Kidney epithelial cell (primary cell): Measurements from ENCODE around the gene DBH. TPM values are rescaled to one million over a fixed set of nuclear protein-coding genes. Genes with fewer than 3 reads are reported as not detected.

Experiments used
- DNase-seq: peaks from one replicate; pipeline ENCODE4 v3.0.0-alpha.2; 2010; ENCODE audit warnings: low read depth
- H3K27me3 ChIP-seq: 2 replicates; pipeline ENCODE4 v1.6.0; 2011; ENCODE audit warnings: low read length; ENCODE audit not compliant: control insufficient read depth, insufficient read depth
- H3K36me3 ChIP-seq: 2 replicates; pipeline ENCODE4 v1.5.1; 2011; ENCODE audit warnings: low read length; ENCODE audit not compliant: control insufficient read depth, insufficient read depth
- H3K4me3 ChIP-seq: 2 replicates; pipeline ENCODE4 v1.5.1; 2011; ENCODE audit warnings: low read depth, mild to moderate bottlenecking, control low read depth, low read length
- CTCF ChIP-seq: IDR thresholded peaks from 2 replicates; pipeline ENCODE4 v1.5.1; 2011; ENCODE audit warnings: mild to moderate bottlenecking, moderate library complexity, low read length, control low read depth, inconsistent platforms; ENCODE audit not compliant: insufficient read depth, poor library complexity, severe bottlenecking
- total RNA-seq: library from RNA; depleted of rRNA; stranded (reverse); fragments of >200 nt; gene quantifications from 2 replicates; pipeline ENCODE4 v1.2.3, GENCODE V29; 2015

Gene DBH
- not detected in 2 replicates for total RNA-seq

- H3K27me3 ChIP-seq = peaks cover 38% of the 10 kb centered on the region
- H3K36me3 ChIP-seq = no peaks in the 10 kb centered on the region
- TF ChIP-seq CTCF = no peak
- no peak for DNase-seq
- no peak within 1 kb of the TSS for H3K4me3 ChIP-seq
Observed at GRCh38 chr9:133635533-133636531, at the start of gene DBH. Gene DBH, plus strand, starts transcription at chr9:133636363. Its CDS starts 9 bp downstream, at chr9:133636372.

- no peaks in the 10 kb centered on the region for H3K36me3 ChIP-seq
- DNase-seq = no peak
- no peak overlapping the region for H3K4me3 ChIP-seq
- no peak for TF ChIP-seq CTCF
- H3K27me3 ChIP-seq = peaks cover 42% of the 10 kb centered on the region
Observed at GRCh38 chr9:133587051-133587450, 49.1 kb upstream of the DBH start.

GRCh38 chr9:133587466-133587865 is 48.7 kb upstream of the DBH start:
- Histone ChIP-seq H3K4me3 (no peak overlapping the region), H3K27me3 (peaks cover 40% of the 10 kb centered on the region), H3K36me3 (no peaks in the 10 kb centered on the region)
- no peak for DNase-seq
- no peak for TF ChIP-seq CTCF

GRCh38 chr9:133589454-133590227 is 46.5 kb upstream of the DBH start:
- TF ChIP-seq CTCF = peak; percentile 24
- H3K36me3 ChIP-seq = no peaks in the 10 kb centered on the region
- DNase-seq = no peak
- peaks cover 27% of the 10 kb centered on the region for H3K27me3 ChIP-seq
- no peak overlapping the region for H3K4me3 ChIP-seq

DNA sequence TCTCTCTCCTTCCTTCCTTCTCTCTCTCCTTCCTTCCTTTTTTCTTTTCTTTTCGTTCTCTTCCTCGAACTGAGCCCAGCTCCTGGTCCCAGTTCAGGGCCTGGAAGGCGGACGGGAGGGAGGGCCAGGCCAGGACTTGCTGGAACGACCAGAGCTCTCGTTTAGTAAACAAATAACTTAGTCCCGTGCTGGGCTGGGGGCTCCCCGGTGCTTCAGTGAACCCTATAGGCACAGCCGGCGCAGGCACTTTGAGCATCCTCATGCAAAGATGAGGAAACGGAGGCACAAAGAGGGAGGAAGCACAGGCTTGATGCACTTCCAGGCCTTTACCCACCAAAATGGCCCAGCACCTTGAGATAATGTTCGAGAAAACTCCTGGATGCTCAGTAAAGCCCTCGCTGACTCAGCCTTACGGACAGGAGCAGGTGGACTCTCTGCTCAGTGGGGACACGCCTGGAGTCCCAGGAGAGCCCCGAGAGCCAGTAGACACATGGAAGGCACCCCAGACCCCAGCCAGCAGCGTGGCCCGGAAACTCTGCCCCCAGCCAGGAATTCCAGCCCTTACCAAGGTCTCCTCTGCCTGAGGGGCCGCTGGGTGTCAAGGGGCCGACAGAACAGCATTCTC is 45.8 kb upstream of the DBH start:
- Histone ChIP-seq H3K27me3 (peaks cover 20% of the 10 kb centered on the region), H3K4me3 (no peak overlapping the region), H3K36me3 (no peaks in the 10 kb centered on the region)
- TF ChIP-seq CTCF = no peak
- DNase-seq = no peak
